Measurements from ENCODE around the gene PCDH15.

GRCh38 chr10:54728511-54728910 is 72.5 kb downstream of the PCDH15 start:
- TF ChIP-seq POLR2AphosphoS5 (IDR thresholded peaks at IDR 0.05) (no peak), CTCF (IDR thresholded peaks at IDR 0.05) (no peak), POLR2A (IDR thresholded peaks at IDR 0.05) (no peak)
